ENCODE data around the gene ZNF705A. TPM values are rescaled to one million over a fixed set of nuclear protein-coding genes. Genes with fewer than 3 reads are reported as not detected.
"Not testable (repeated sequence)": the region's sequence is repeated elsewhere in the genome, so short reads cannot be mapped to it uniquely, and the experiment has no call there.

ZNF705A gene
- total RNA-seq, 1 experiment from 2014 or later = not detected

- DNase-seq (ENCODE audit: low read depth) = not testable (repeated sequence)
Observed at GRCh38 chr12:8183346-8183745, 26.5 kb downstream of the ZNF705A start.

- not testable (repeated sequence) for DNase-seq (ENCODE audit: low read depth)
Observed at GRCh38 chr12:8184206-8184605, 27.4 kb downstream of the ZNF705A start.

- not testable (repeated sequence) for DNase-seq (ENCODE audit: low read depth)
Observed at GRCh38 chr12:8188088-8188487, 31.3 kb downstream of the ZNF705A start.

GRCh38 chr12:8197685-8198308 is 41.0 kb downstream of the ZNF705A start:
- DNase-seq (ENCODE audit: low read depth) = not testable (repeated sequence)

GRCh38 chr12:8218711-8219382 is 62.0 kb downstream of the ZNF705A start:
- not testable (repeated sequence) for DNase-seq (ENCODE audit: low read depth)

GRCh38 chr12:8221375-8221774 is 64.6 kb downstream of the ZNF705A start:
- DNase-seq (ENCODE audit: low read depth) = not testable (repeated sequence)

GRCh38 chr12:8221844-8222243 is 65.0 kb downstream of the ZNF705A start:
- DNase-seq (ENCODE audit: low read depth) = not testable (repeated sequence)

- DNase-seq (ENCODE audit: low read depth) = not testable (repeated sequence)
Observed at GRCh38 chr12:8222303-8222702, 65.5 kb downstream of the ZNF705A start.

- DNase-seq (ENCODE audit: low read depth) = not testable (repeated sequence)
Observed at GRCh38 chr12:8223646-8224045, 66.8 kb downstream of the ZNF705A start.

- DNase-seq (ENCODE audit: low read depth) = not testable (repeated sequence)
Observed at GRCh38 chr12:8224782-8225181, 68.0 kb downstream of the ZNF705A start.

- no peak for DNase-seq (ENCODE audit: low read depth)
Observed at GRCh38 chr12:8226355-8226754, 69.5 kb downstream of the ZNF705A start.

- not testable (repeated sequence) for DNase-seq (ENCODE audit: low read depth)
Observed at GRCh38 chr12:8226992-8227731, 70.3 kb downstream of the ZNF705A start, which contains the start of gene FAM90A1. TSS of gene FAM90A1 (minus strand) at chr12:8227618. CDS start at chr12:8224832, 2,786 bp downstream.

- DNase-seq (ENCODE audit: low read depth) = not testable (repeated sequence)
Observed at GRCh38 chr12:8227732-8228077, 70.9 kb downstream of the ZNF705A start.

- DNase-seq (ENCODE audit: low read depth) = not testable (repeated sequence)
Observed at GRCh38 chr12:8228607-8229006, 71.8 kb downstream of the ZNF705A start.

- not testable (repeated sequence) for DNase-seq (ENCODE audit: low read depth)
Observed at GRCh38 chr12:8229486-8229885, 72.7 kb downstream of the ZNF705A start.

Other genes starting within 250 kb of the ZNF705A start
- gene SLC2A3, start 220.8 kb upstream of the ZNF705A start, total RNA-seq (2014; rRNA removed; shearing (Covaris generic)) = 12.0 and 17.0 TPM in 2 replicates
- 5.8 and 7.4 TPM in 2 replicates for gene FOXJ2, start 124.3 kb upstream of the ZNF705A start, total RNA-seq (2014; rRNA removed; shearing (Covaris generic))
- gene C3AR1, start 90.7 kb upstream of the ZNF705A start, total RNA-seq (2014; rRNA removed; shearing (Covaris generic)) = 1.9 and 3.1 TPM in 2 replicates
- 51.0 and 62.7 TPM in 2 replicates for gene NECAP1, start 74.7 kb upstream of the ZNF705A start, total RNA-seq (2014; rRNA removed; shearing (Covaris generic))
- gene CLEC4A, start 33.4 kb upstream of the ZNF705A start, total RNA-seq (2014; rRNA removed; shearing (Covaris generic)) = not detected in 2 replicates
- gene FAM90A1, start 70.6 kb downstream of the ZNF705A start, total RNA-seq (2014; rRNA removed; shearing (Covaris generic)) = not detected in 2 replicates

Data from HT1080 (cell line).